AG20443 (cell line): ENCODE results near the gene MAS1.
A peak's percentile ranks its signal among the peaks of the same experiment; 100 is the strongest.
"Not testable (repeated sequence)": the region's sequence is repeated elsewhere in the genome, so short reads cannot be mapped to it uniquely, and the experiment has no call there.

Source experiments
- DNase-seq: peaks from one replicate; pipeline ENCODE4 v3.0.0; 2012; ENCODE audit warnings: low spot score, mixed read lengths

The MAS1 gene

GRCh38 chr6:159890792-159891191 is at the start of gene MAS1:
TSS of gene MAS1 (plus strand) at chr6:159890988. CDS start at chr6:159906956, 15,968 bp downstream.
- DNase-seq = no peak

GRCh38 chr6:159842035-159842434 is 48.8 kb upstream of the MAS1 start:
- DNase-seq = peak; percentile 41

- no peak for DNase-seq
Observed at GRCh38 chr6:159844737-159845645, 45.8 kb upstream of the MAS1 start.

GRCh38 chr6:159848552-159848951 is 42.2 kb upstream of the MAS1 start:
- DNase-seq = not testable (repeated sequence)

- DNase-seq = not testable (repeated sequence)
Observed at GRCh38 chr6:159849851-159850250, 40.9 kb upstream of the MAS1 start.

GRCh38 chr6:159852877-159853276 is 37.9 kb upstream of the MAS1 start:
- peak; percentile 44 for DNase-seq

- DNase-seq = no peak
Observed at GRCh38 chr6:159853754-159854153, 37.0 kb upstream of the MAS1 start.

- DNase-seq = no peak
Observed at GRCh38 chr6:159854959-159855358, 35.8 kb upstream of the MAS1 start.

- DNase-seq = no peak
Observed at GRCh38 chr6:159858259-159858658, 32.5 kb upstream of the MAS1 start.

- no peak for DNase-seq
Observed at GRCh38 chr6:159860482-159860881, 30.3 kb upstream of the MAS1 start.

- DNase-seq = no peak
Observed at GRCh38 chr6:159862103-159862502, 28.7 kb upstream of the MAS1 start.

- DNase-seq = peak; percentile 76
Observed at GRCh38 chr6:159863341-159863740, 27.4 kb upstream of the MAS1 start.

GRCh38 chr6:159865226-159865920 is 25.4 kb upstream of the MAS1 start:
- no peak for DNase-seq

GRCh38 chr6:159866286-159867247 is 24.2 kb upstream of the MAS1 start:
- no peak for DNase-seq

GRCh38 chr6:159871241-159871640 is 19.5 kb upstream of the MAS1 start:
- DNase-seq = no peak

- no peak for DNase-seq
Observed at GRCh38 chr6:159871906-159872305, 18.9 kb upstream of the MAS1 start.

- no peak for DNase-seq
Observed at GRCh38 chr6:159874435-159874834, 16.4 kb upstream of the MAS1 start.

- no peak for DNase-seq
Observed at GRCh38 chr6:159875194-159875593, 15.6 kb upstream of the MAS1 start.

- DNase-seq = no peak
Observed at GRCh38 chr6:159876242-159876641, 14.5 kb upstream of the MAS1 start.

- DNase-seq = no peak
Observed at GRCh38 chr6:159877256-159877808, 13.5 kb upstream of the MAS1 start.

- DNase-seq = no peak
Observed at GRCh38 chr6:159878341-159878740, 12.4 kb upstream of the MAS1 start.

- DNase-seq = no peak
Observed at GRCh38 chr6:159879856-159880255, 10.9 kb upstream of the MAS1 start.
